Brain pericyte (primary cell): ENCODE data around the gene KIF2B.
"Not testable (repeated sequence)": the region's sequence is repeated elsewhere in the genome, so short reads cannot be mapped to it uniquely, and the experiment has no call there.

Experiments
- DNase-seq: peaks from one replicate; pipeline ENCODE4 v3.0.0-alpha.2; 2012; ENCODE audit warnings: low read depth, low spot score

KIF2B gene, protein sequence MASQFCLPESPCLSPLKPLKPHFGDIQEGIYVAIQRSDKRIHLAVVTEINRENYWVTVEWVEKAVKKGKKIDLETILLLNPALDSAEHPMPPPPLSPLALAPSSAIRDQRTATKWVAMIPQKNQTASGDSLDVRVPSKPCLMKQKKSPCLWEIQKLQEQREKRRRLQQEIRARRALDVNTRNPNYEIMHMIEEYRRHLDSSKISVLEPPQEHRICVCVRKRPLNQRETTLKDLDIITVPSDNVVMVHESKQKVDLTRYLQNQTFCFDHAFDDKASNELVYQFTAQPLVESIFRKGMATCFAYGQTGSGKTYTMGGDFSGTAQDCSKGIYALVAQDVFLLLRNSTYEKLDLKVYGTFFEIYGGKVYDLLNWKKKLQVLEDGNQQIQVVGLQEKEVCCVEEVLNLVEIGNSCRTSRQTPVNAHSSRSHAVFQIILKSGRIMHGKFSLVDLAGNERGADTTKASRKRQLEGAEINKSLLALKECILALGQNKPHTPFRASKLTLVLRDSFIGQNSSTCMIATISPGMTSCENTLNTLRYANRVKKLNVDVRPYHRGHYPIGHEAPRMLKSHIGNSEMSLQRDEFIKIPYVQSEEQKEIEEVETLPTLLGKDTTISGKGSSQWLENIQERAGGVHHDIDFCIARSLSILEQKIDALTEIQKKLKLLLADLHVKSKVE

DNA sequence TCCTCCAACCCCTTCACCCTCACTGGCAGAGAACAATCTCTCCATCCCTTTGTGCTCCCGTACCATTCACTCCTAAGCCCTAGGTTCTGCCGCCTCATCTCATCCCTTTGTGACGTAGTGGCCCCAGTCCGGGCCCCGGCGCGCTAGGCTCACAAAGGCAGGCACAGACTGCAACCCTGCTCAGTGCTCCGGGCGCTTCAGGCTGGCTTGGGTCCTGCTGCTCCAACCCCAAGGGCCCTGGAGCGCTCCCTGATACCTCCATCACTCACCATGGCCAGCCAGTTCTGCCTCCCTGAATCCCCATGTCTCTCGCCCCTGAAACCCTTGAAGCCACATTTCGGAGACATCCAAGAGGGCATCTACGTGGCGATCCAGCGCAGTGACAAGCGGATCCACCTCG is at the start of gene KIF2B:
TSS of gene KIF2B (plus strand) at position 164 of the 400 bp plus-strand sequence. CDS start at position 271, 107 bp downstream.
- no peak for DNase-seq

DNA sequence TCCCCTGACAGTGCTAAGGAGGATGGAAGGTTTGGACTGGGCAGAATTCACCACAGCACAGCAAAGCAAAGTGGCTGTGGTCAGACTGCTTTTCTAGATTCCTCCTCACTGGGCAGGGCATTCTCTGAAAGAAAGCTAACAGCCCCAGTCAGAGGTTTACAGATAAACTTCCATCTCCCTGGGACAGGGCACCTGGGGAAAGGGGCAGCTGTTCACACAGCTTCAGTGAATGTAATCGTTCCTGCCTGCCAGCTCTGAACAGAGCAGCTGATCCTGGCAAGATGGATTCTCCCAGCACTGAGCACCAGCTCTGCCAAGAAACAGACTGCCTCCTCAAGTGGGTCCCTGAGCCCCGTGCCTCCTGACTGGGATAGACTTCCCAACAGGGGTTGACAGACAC is 42.4 kb upstream of the KIF2B start:
- no peak for DNase-seq

DNA sequence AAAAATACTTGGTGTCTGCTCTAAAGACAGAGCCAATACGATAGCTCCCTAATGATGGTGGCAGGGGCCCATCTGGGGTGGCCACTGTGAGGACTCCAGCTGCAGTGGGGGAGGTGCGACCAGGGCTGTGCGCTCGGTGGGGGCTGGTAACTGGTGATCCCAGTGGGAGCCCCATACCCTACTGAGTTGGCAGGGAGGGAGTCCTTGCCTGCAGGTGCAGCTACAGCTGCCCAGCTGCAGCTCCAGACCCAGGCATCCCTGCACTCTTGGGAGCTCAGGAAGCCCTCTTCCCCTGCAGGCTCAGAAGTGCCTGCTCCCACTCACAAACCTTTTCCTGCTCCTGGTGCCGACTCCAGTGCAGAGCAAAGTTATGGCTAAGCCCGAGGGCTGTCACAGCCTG is 31.2 kb upstream of the KIF2B start:
- DNase-seq, result no peak

DNA sequence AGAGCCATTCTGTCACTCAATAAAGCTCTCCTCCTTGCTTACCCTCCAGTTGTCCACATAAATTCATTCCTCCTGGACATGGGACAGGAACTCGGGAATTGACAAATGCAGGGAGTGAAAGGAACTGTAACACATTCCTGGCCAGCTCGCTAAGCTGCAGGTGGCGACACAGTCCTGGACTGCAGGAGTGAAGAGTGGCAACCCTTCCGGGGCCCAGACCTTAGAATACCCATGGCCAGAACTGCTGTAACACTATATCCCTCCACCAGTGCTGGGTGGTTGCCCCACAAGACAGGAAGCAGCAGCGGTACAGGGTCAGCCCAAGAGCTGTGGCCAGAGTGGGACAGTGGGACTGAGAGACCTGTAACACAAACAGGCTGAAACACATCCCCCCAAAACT is 30.3 kb upstream of the KIF2B start:
- DNase-seq, result no peak

DNA sequence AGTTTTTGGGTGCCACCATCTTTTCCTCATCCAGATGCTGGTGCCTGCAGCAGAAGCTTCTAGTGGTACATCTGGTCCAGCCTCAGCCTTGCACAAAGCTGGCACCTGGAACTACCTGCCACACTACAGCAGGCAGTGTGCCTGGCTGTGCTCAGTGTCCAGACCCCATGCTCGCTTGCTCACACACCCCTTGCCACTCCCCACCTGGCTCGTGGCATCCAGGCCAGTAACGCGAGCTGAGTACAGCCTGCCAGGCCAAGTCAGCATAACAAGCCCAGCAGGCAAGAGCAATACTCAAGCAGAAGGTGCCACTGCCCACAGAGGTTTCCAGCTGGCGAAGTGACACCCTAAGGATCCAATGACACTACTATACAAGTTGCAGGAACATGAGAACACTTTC is 29.7 kb upstream of the KIF2B start:
- no peak for DNase-seq

DNA sequence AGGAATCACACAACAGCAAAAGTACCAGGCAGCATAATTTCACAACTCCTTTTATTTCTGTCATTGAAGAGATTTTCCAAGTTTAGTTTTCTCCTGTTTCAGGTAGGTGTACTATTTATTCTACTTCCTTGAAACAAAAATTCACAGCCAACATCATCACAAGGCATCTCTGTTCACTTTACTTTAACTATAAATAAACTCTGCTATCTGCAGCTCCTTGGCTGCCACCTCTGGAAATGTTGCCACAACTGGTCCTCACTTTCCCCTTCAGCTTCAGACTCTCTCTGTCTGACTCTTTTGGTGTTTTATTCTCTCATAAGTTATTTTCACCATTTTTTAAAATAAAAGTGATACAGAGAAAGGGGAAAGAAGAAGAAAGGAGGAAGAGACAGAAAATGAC is 27.9 kb upstream of the KIF2B start:
- DNase-seq, result no peak

DNA sequence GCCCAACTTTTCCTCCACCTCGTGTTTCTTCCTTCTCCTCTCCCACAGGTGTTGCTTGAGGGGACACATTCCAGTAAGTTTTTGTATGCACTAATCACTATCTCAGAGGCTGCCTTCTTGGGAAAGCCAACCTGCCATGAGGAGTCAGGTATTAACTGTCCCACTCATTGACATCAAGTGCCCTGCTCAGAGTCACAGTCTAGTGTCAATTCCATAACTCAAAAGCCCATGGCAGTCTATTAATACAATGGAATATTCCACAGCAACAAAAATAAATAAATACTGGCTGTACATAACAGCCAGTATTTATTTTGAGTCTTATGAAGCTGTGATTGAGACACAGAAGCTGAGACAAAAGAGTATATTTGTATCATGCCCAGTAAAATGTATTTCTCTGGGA is 26.1 kb upstream of the KIF2B start:
- no peak for DNase-seq

DNA sequence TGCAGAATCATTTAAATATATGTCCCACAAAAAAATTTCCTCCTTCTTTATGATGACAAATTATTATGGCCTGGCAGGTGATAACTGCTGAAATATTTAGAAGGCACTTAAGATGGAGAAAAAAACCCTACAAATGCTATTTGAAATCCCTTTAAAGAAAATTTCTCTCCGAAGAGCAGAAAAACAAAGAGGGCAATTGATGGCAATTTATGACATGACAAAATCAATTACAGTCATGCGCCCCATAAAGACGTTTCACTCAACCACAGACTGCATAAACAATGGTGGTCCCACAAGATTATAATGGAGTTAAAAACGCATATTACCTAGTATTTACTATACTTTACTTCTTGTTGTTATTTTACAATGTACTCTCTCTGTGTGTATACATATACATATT is 25.2 kb upstream of the KIF2B start:
- no peak for DNase-seq

DNA sequence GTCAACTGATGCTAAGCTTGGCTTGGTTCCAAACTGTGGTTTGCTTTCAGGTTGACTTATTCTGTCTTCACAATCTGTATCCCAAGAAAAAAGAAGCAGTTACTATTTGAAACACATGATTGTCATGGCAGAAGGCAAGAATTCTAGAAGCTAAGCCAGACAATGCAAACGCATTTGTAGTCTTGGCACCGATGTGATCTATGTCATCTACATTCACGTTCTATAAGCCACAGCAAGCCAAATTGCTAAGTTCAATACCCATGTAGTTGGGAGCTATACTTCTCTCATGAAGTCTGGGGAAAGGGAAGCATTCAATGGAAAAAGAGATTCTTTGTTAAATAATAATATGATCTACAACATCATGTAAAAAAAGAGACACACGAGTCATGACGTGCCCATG is 18.3 kb upstream of the KIF2B start:
- DNase-seq, result no peak

DNA sequence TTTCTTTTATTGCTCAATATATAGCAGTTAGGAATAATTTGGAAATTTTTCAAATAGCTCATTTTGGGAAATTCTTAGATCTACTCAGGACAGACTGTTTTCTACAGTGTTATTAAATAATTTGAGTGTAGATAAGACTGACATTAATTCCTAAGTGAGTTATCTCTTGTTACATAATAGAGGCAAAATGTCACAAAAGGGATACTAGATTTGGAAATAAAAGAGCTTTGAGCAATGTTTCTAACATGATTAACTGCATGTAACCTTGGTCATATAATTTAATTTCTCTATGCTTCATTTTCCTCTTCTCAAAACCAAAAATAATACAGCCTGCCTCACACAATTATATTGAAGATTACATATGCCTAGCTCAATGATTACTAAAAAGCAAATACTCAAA is 16.3 kb upstream of the KIF2B start:
- no peak for DNase-seq

DNA sequence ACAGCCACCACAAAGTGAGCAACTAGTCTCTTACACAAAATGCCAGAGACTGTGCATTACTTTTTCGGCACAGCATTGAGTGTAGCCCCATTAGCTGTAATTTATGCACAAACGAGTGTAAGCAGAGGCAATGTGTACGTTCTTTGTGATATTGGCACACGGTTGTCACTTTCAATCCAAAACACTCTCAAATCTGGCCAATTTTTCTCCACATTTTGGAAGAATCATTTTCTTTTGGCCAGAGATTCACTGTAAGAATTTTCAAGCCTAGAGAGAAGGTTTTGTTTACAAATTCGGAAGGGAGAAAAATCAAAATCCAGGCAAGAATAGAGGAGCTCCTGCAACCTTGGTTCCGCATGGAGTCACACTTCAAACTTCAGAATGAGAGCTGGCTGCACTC is 15.4 kb upstream of the KIF2B start:
- DNase-seq, result no peak

DNA sequence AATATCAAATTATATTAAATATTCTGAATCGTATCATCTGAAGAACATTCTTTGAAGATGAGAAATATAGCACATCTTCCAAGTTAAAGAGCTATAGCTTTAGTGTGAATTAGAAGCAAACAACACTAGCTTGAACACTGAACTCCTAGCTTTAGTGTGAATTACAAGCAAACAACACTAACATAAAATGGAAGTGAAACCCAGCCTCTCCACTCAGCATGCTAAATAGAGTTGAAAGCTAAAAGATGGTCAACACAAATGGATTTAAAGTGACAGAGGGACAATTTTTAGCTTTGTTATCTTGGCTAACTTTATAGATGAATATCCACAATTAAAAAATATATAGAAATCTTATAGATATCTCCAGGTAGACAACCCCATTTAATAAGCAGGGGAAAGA is 4.5 kb upstream of the KIF2B start:
- DNase-seq, result no peak

DNA sequence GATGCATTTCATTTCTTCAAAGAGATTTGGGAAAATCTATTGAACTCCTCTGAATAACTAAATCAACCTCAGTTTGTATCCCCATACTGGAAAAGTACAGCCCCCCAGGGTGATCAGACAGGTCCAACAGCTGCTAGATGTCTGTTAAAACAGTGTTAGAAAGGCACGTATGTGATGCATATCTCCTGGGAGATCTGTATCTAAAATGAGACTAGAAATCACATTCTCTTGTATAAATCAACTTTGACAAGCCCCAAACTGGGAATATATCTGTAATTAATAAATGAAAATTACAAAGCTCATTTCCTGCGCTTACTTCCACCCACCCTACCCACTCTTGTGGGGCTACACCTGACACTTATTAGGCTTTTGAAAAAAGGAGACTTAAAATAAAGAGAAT is 3.8 kb upstream of the KIF2B start:
- no peak for DNase-seq

DNA sequence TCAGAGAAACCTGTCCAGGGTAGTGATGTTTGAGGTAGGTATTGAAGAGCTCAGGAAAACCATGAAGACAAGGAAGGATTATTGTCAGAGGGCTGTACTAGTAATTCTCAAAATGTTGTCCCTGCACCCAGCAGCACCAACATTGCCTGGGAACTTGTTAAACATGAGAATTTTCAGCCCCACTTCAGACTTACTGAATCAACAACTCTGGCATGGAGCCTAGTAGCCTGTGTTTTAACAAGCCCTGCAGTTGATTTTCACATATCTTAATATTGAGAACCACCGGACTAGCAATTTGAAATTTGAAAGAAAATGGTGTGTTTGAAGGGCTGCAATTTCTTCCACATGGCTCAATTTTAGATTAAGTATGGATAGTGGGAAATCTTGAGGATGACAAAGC is 2.8 kb upstream of the KIF2B start:
- DNase-seq, result no peak

DNA sequence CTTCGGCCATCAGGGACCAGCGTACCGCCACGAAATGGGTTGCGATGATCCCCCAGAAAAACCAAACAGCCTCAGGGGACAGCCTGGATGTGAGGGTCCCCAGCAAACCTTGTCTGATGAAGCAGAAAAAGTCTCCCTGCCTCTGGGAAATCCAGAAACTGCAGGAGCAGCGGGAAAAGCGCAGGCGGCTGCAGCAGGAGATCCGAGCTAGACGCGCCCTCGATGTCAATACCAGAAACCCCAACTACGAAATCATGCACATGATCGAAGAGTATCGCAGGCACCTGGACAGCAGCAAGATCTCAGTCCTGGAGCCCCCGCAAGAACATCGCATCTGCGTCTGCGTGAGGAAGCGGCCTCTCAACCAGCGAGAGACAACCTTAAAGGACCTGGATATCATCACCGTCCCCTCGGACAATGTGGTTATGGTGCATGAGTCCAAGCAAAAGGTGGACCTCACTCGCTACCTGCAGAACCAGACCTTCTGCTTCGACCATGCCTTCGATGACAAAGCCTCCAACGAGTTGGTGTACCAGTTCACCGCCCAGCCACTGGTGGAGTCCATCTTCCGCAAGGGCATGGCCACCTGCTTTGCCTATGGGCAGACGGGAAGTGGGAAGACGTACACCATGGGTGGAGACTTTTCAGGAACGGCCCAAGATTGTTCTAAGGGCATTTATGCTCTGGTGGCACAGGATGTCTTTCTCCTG is 769 bp downstream of the KIF2B start:
- no peak for DNase-seq

DNA sequence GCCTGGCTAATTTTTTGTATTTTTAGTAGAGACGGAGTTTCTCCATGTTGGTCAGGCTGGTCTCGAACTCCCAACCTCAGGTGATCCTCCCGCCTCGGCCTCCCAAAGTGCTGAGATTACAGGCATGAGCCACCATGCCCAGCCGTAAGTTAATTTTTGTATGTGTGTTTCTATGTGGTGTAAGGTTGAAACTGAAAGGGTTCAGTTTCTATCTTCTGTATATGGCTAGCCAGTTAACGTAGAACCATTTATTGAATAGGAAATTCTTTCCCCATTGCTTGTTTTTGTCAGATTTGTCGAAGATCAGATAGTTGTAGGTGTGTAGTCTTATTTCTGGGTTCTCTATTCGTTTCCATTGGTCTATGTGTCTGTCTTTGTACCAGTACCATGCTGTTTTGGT is 12.0 kb downstream of the KIF2B start:
- DNase-seq, result not testable (repeated sequence)

DNA sequence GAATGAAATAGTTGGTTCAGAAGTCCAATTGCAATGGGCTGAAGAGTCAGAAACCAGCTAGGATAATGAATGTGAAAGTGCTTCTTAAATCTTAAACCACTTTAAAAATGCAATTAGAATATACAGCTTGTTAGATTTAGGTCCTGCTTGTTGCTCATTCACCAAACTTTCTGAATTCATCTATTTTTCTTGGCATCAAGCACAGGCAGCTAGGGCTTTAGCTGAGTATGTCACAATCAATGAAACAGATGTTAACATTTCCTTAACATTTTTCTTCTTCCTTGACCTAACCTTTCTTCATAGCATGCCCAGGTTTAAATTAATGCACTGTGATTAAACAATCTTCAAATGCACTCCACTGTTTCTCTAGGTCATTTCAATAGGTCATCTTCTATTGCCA is 14.4 kb downstream of the KIF2B start:
- DNase-seq, result no peak

DNA sequence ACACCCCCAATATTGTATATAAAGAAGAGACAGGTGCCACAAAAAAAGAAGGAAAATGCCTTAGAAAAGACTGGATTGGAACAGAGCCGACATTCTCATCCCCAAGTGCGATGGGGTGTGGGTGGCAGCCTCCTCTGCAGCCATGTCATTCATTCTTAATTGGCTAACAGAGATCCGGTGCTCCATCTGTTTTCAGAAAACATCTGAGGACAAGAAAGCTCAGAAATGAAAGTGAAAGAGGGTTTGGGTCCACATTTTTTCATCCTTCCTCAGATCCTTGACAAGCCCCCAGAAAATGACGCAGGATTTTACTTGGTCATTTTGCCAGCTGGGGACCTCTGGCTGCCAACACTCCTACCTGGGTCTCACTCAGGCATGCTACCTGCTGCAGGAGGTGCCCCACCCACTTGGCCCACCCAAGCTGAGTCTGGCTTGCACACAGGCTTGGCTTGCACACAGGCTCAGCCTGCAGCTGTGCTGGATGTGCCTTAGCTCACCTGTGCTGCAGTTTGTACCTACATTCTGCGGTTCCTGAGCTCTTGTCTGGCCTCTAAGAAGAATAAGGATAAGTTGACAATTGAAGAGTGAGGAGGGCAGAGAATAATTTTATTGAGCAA is 21.9 kb downstream of the KIF2B start:
- no peak for DNase-seq

DNA sequence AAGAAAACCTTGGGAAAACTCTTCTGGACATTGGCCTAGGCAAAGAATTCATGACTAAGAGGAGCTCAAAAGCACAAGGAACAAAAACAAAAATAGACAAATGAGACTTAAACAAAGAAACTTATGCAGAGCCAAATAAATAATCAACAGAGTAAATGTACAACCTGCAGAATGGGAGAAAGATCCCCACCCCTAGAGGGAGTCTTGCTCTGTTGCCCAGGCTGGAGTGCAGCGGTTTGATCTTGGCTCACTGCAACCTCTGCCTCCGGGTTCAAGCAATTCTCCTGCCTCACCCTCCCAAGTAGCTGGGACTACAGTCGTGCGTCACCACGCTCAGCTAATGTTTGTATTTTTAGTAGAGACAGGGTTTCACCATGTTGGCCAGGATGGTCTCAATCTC is 48.4 kb downstream of the KIF2B start:
- not testable (repeated sequence) for DNase-seq
